Brain microvascular endothelial cell (primary cell): ENCODE results near the gene USP32.
"Not testable (repeated sequence)": the region's sequence is repeated elsewhere in the genome, so short reads cannot be mapped to it uniquely, and the experiment has no call there.

Experiments used
- DNase-seq: peaks from one replicate; pipeline ENCODE4 v3.0.0-alpha.2; 2020
- H3K27ac ChIP-seq: fragments of 250-450 bp; sonication (Bioruptor Pico); 2 replicates; pipeline ENCODE4 v1.5.1; 2020; ENCODE audit warnings: mild to moderate bottlenecking, moderate library complexity
- H3K27me3 ChIP-seq: fragments of 250-450 bp; sonication (Bioruptor Pico); replicated peaks from 2 replicates; pipeline ENCODE4 v1.5.1; 2020; ENCODE audit warnings: mild to moderate bottlenecking
- H3K36me3 ChIP-seq: fragments of 250-450 bp; sonication (Bioruptor Pico); replicated peaks from 2 replicates; pipeline ENCODE4 v1.5.1; 2020; ENCODE audit warnings: mild to moderate bottlenecking
- H3K4me3 ChIP-seq: 2 replicates; pipeline ENCODE4 v1.5.1; 2011; ENCODE audit warnings: low read depth, mild to moderate bottlenecking, control low read depth, low read length, moderate library complexity
- in situ Hi-C: cut with HindIII; loops from 2 replicates; pipeline ENCODE4 v1.10.0; 2017; ENCODE audit warnings: low sequenced_read_pairs, low pct_ligation_motif_present
- TF ChIP-seq, protein P1 (sequence below): IDR thresholded peaks from 2 replicates; pipeline ENCODE4 v1.5.1; 2011; ENCODE audit warnings: low read depth, mild to moderate bottlenecking, moderate library complexity, low read length, control low read depth, inconsistent platforms; ENCODE audit errors: missing control alignments

Gene USP32

GRCh38 chr17:60315650-60316049 is 76.3 kb downstream of the USP32 start:
- in situ Hi-C loops, result no loop called here
- Histone ChIP-seq H3K27me3 (no peaks in the 10 kb centered on the region), H3K36me3 (no peaks in the 10 kb centered on the region), H3K27ac (no peak overlapping the region), H3K4me3 (no peak overlapping the region)
- no peak for DNase-seq
- TF ChIP-seq, protein P1, sequence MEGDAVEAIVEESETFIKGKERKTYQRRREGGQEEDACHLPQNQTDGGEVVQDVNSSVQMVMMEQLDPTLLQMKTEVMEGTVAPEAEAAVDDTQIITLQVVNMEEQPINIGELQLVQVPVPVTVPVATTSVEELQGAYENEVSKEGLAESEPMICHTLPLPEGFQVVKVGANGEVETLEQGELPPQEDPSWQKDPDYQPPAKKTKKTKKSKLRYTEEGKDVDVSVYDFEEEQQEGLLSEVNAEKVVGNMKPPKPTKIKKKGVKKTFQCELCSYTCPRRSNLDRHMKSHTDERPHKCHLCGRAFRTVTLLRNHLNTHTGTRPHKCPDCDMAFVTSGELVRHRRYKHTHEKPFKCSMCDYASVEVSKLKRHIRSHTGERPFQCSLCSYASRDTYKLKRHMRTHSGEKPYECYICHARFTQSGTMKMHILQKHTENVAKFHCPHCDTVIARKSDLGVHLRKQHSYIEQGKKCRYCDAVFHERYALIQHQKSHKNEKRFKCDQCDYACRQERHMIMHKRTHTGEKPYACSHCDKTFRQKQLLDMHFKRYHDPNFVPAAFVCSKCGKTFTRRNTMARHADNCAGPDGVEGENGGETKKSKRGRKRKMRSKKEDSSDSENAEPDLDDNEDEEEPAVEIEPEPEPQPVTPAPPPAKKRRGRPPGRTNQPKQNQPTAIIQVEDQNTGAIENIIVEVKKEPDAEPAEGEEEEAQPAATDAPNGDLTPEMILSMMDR, result peak; percentile 9

GRCh38 chr17:60314900-60315299 is 77.0 kb downstream of the USP32 start:
- H3K27me3 ChIP-seq, DNase-seq, H3K36me3 ChIP-seq, in situ Hi-C loops, H3K27ac ChIP-seq, H3K4me3 ChIP-seq: not testable (repeated sequence)

DNA sequence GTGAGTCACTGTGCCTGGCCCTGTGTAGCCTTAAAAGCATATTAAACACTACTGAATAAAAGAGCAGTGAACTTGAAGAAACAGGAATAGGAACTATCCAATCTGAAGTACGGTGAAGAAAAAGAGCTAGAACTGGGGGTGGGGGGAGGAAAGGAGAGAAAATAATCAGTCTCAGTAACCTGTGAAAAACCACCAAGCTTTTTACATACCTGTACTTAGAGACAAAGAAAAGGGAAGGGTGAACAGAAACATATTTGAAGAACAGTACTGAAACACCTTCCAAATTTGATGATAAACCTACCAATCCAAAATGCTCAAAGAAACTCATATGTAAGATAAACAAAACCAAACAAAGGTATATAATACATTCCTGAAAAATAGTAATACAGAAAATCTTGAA is 77.5 kb downstream of the USP32 start:
- no peak for DNase-seq
- TF ChIP-seq, protein P1, result no peak
- H3K27ac ChIP-seq, result no peak overlapping the region

GRCh38 chr17:60311936-60312335 is 80.0 kb downstream of the USP32 start:
- Histone ChIP-seq H3K4me3 (no peak overlapping the region), H3K27me3 (no peaks in the 10 kb centered on the region), H3K36me3 (no peaks in the 10 kb centered on the region), H3K27ac (no peak overlapping the region)
- in situ Hi-C loops, result no loop called here
- peak; percentile 15 for DNase-seq
- TF ChIP-seq, protein P1, result no peak

More for the DNA sequence above, 77.5 kb downstream of the USP32 start:
- Histone ChIP-seq H3K36me3 (no peaks in the 10 kb centered on the region), H3K27me3 (no peaks in the 10 kb centered on the region), H3K4me3 (no peak overlapping the region)
- in situ Hi-C loops, result no loop called here

- TF ChIP-seq, protein P1, result no peak
- in situ Hi-C loops, result no loop called here
These were observed 80.7 kb downstream of the USP32 start for GRCh38 chr17:60311186-60311585.

DNA sequence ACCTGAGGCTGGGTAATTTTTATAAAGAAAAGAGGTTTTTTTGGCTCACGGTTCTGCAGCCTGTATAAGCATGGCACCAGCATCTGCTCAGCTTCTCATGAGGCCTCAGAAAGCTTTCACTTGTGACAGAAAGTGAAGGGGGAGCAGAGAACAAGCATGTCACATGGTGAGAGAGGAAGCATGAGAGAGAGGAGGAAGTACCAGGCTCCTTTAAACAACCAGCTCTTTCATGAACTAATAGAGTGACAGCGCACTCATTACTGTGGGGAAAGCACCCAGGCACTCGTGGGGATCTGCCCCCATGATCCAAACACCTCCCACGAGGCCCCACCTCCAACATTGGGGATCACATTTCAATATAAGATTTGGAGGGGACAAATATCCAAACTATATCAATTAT is 86.8 kb downstream of the USP32 start:
- Histone ChIP-seq H3K27me3 (no peaks in the 10 kb centered on the region), H3K27ac (no peak overlapping the region), H3K4me3 (no peak overlapping the region), H3K36me3 (no peaks in the 10 kb centered on the region)
- TF ChIP-seq, protein P1, result no peak
- in situ Hi-C loops, result no loop called here
- DNase-seq, result no peak

More at GRCh38 chr17:60311186-60311585, 80.7 kb downstream of the USP32 start:
- H3K36me3 ChIP-seq, result no peaks in the 10 kb centered on the region
- no peak for DNase-seq
- no peak overlapping the region for H3K4me3 ChIP-seq
- no peak overlapping the region for H3K27ac ChIP-seq
- no peaks in the 10 kb centered on the region for H3K27me3 ChIP-seq
